Hypothalamus (tissue), 51 donors: Measurements from ENCODE around the gene MGAT4B.

Experiments
- DNase-seq, 51 donors: peaks; one replicate each; lab custom pipeline; 2025; lab: John Stamatoyannopoulos, UW

Gene MGAT4B

GRCh38 chr5:179774442-179774841 is 32.2 kb downstream of the MGAT4B start:
- DNase-seq = no peak

- no peak for DNase-seq
These were observed 33.0 kb downstream of the MGAT4B start for GRCh38 chr5:179773686-179774040.

DNA sequence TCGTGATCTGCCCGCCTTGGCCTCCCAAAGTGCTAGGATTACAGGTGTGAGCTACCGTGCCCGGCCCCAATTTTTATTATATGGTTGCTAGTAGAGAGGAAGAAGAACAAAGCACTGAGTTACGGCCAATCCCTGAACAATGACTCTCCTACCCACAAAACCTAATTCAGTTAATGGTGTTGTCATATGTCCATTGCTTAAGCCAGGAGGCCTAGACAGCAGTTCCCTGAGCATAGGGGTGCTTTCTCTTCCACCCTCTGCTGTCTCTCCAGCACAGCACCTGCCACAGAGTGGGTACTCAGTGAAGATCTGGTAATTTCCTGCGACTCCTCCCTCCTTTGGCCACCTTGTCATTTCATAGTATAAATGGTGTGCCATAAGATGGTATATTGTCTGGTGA is 34.3 kb downstream of the MGAT4B start:
- DNase-seq = no peak

DNA sequence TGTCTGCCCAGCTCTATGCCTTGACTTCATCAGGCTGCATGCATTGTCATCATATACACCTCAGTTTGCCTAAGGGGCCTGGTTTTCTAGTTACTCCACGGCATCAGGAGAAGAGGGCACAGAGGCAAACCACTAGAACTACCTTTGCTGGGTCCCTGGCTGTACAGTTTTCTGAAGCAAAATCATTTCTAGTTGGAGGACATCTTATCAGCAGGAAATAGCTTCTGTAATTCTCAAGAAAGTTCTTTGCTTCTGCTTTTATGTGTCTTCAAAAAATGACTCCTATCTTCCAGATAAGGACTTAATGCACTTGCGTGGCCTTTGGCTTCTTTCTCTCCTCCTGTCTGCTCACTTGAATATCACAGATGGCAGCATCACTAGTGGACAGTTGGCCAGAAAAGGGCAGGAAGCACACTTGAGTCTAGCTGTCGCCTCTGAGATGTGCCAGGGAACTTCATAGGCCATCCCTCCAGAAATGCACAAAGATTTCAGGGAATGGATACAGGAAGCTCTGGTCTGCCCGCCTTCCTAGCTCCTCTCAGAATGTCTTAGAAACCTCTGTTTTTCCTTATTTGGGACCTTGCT is 35.3 kb downstream of the MGAT4B start:
- no peak for DNase-seq

GRCh38 chr5:179769796-179770195 is 36.9 kb downstream of the MGAT4B start:
- DNase-seq = no peak

DNA sequence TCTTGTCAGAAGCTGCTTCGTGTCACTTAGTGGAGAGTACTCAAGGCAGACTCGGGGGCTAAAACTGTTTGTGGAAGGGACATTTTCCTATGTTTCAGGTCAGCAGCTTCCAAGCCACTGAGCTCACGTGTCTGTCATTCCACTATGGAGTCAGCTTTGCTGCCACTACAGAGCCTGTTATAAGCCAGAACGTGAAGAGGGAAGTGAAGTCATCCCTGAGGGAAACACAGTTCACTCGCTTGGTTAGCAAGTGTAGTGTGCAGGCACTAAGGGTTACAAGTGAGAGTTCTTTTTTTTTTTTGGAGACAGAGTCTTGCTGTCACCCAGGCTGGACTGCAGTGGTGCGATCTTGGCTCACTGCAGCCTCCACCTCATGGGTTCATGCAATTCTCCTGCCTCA is 37.4 kb downstream of the MGAT4B start:
- DNase-seq = no peak

DNA sequence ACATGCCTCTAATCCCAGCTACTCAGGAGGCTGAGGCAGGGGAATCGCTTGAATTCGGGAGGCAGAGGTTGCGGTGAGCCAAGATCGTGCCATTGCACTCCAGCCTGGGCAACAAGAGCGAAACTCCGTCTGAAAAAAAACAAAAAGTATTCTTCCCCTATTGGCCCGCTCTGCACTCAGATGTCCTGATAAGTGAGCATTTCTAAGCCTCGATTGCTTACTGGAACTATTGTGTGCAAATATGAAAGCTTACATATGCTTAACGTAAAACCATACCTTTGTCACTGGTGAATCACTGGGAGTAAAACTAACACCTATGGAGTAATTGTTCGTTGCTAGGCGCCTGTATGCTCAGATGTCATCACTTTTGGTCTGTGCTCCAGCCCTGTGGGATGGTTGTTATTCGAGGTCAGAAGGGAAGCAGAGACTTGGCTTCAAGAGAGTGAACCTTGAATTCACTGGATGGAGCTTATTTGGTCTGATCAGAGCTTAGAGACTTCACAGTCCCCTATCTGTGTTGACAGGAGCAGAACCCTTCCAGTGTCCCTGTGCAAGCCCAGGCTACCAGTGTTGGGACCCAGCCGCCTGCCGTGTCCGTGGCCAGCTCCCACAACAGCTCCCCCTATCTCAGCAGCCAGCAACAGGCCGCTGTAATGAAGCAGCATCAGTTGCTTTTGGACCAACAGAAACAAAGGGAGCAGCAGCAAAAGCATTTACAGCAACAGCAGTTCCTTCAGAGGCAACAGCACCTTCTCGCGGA is 38.2 kb downstream of the MGAT4B start:
- no peak for DNase-seq

DNA sequence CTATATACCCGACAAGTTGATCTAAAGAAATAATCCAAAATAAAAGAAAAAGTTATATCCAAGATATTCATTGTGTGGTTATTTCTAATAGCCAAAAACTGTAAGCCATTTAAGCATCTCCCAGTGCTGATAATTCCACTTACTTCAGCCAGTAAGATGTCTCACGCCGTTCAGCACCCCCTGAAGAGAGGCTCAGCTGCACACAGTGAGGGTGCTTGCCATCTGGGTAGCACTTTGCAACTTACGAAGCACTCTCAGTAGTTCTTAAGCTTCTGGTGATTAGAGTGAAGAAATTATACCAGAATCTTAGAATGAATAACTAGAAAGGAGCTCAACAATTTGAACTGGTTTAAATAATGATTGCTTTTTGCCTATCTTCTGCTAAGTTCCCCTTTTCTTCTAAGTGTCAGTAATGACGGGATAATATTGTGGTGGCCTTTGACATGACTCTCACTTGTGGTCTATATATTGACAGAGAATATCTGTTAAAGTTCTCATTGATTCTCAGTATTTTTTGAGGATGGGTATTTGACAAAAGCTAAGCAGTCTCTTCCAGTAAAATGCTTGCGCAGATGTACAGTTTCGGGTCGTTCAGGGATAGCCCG is 39.1 kb downstream of the MGAT4B start:
- no peak for DNase-seq

- DNase-seq = no peak
These were observed 39.8 kb downstream of the MGAT4B start for GRCh38 chr5:179766726-179767455.

DNA sequence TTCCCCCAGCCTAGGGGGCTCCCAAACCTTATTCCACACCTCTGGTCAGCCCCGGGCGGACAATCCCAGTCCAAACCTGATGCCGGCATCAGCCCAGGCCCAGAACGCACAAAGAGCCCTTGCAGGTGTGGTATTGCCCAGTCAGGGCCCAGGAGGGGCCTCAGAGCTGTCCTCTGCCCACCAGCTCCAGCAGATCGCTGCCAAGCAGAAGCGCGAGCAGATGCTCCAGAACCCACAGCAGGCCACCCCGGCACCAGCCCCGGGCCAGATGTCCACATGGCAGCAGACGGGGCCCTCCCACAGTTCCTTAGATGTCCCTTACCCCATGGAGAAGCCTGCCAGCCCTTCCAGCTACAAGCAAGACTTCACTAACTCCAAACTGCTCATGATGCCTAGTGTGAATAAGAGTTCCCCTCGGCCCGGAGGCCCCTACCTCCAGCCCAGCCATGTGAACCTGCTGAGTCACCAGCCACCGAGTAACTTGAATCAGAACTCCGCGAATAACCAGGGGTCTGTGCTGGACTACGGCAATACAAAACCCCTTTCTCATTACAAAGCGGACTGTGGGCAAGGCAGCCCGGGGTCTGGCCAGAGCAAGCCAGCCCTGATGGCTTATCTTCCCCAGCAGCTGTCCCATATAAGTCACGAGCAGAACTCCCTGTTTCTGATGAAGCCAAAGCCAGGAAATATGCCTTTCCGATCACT is 40.5 kb downstream of the MGAT4B start:
- DNase-seq = peak in 2 of 51 donors; percentile 14 to 16

DNA sequence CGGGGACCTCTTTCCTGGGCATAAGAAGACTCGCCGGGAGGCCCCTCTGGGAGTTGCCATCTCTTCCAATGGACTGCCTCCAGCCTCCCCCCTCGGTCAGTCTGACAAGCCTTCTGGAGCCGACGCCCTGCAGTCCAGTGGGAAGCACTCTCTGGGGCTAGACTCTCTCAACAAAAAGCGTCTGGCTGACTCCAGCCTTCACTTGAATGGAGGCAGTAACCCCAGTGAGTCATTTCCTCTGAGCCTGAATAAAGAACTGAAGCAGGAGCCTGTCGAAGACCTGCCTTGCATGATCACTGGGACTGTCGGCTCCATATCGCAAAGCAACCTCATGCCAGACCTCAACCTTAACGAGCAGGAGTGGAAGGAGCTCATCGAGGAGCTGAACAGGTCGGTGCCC is 41.3 kb downstream of the MGAT4B start:
- DNase-seq = peak in 6 of 51 donors; percentile 18 to 51 (median 27)

DNA sequence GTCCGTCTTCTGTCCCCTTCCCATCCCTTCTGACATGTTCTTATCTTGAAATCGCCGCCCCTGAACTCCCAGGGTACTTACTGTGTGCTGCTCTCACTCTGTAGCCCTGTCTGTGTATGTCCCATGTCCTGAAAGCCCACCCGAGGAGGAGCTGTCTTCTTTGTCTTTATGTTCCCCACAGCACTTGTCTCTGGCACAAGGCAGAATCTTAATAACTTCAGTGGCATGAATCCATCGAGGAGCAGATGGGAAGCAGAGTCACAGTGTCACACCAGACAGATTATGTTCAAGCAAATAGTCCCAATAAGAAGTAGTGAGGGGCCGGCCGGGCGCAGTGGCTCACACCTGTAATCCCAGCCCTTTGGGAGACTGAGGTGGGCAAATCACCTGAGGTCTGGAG is 42.6 kb downstream of the MGAT4B start:
- no peak for DNase-seq

- peak in 28 of 51 donors; percentile 9 to 58 (median 37) for DNase-seq
These were observed 43.3 kb downstream of the MGAT4B start for GRCh38 chr5:179763215-179763945.

GRCh38 chr5:179762781-179763176 is 43.9 kb downstream of the MGAT4B start:
- DNase-seq = peak in 1 of 51 donors; percentile 46

GRCh38 chr5:179762079-179762780 is 44.4 kb downstream of the MGAT4B start:
- peak in 1 of 51 donors; percentile 8 for DNase-seq

DNA sequence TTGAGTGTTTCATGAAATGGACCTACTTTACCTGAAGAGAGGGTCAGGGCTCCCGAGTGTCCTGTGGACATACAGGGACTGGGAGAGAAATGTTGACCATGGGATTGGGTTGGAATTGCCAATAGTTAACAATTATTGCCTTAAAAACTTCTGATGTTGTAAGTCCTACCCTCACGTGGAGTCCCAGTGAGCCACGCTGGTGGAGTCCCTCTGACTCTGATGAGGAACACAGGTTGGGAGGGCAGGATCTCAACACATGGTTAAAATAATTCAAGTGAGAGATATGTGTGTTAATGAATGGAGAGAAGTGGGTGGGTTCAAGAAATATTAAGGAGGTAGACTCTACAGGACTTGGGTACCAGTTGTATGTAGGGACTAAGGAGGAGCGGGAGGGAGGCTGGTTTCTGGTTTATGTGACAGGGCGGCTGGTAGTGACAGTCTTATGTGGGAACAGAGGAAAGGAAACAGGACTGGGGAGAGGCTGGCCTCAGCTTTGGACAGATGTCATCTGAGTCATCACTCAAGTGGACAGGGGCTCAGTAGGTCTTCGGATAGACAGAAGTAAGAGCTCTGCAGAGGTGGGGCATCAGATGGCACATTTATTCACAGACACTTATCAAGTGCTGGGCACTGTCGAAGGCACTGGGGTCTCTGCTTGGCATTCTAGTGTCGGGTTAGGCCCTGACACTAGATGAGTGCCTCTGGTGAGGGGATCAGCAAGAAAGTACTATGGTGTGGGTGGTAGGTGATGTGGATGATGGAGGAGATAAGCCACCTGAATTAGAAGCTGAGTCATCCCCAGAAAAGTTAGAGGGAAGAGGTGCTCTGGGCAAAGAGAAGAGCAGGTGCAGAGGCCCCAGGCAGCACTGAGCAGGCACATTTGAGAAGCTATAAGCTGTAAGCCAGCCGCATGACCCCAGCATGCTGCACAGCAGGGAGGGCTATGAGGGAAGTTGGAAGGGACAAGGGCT is 46.8 kb downstream of the MGAT4B start:
- peak in 2 of 51 donors; percentile 8 to 41 for DNase-seq

DNA sequence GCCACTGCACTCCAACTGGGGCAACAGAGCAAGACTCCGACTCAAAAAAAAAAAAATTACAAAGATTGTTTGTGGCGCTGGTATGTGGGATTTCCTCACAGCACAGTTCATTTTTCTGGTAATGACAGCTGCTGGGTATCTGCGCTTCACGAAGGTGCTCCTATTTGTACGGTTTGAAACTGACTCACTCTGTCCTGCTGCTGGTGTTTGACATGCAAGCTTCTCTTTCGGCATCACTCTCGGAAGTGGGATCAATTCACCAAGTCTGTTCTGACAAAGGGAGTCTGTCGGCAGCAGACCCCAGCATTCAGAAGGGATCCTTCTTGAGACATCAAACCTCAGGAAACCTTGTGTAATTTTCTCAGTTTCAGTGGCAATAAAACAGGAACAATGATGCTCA is 47.7 kb downstream of the MGAT4B start:
- no peak for DNase-seq

- DNase-seq = no peak
These were observed 51.6 kb downstream of the MGAT4B start for GRCh38 chr5:179755022-179755421.
